ENCODE results near the gene NDFIP2.

NDFIP2 gene

GRCh38 chr13:79497852-79498251 lies 16.9 kb downstream of the NDFIP2 start:
- DNase-seq, result no peak

GRCh38 chr13:79500829-79501228 lies 19.9 kb downstream of the NDFIP2 start:
- no peak for DNase-seq

GRCh38 chr13:79501538-79502232 lies 20.7 kb downstream of the NDFIP2 start:
- DNase-seq, result no peak

GRCh38 chr13:79502859-79503468 lies 22.0 kb downstream of the NDFIP2 start:
- no peak for DNase-seq

- DNase-seq, result no peak
Measured at GRCh38 chr13:79503473-79504017, 22.6 kb downstream of the NDFIP2 start.

- DNase-seq, result no peak
Measured at GRCh38 chr13:79508224-79508961, 27.4 kb downstream of the NDFIP2 start.

- DNase-seq, result no peak
Measured at GRCh38 chr13:79511611-79512010, 30.7 kb downstream of the NDFIP2 start.

GRCh38 chr13:79512950-79513349 lies 32.0 kb downstream of the NDFIP2 start:
- no peak for DNase-seq

GRCh38 chr13:79516595-79516994 lies 35.6 kb downstream of the NDFIP2 start:
- no peak for DNase-seq

- DNase-seq, result no peak
Measured at GRCh38 chr13:79519255-79519654, 38.3 kb downstream of the NDFIP2 start.

- peak; percentile 6 for DNase-seq
Measured at GRCh38 chr13:79522583-79522982, 41.6 kb downstream of the NDFIP2 start.

- no peak for DNase-seq
Measured at GRCh38 chr13:79525064-79525857, 44.3 kb downstream of the NDFIP2 start.

- no peak for DNase-seq
Measured at GRCh38 chr13:79527698-79528097, 46.7 kb downstream of the NDFIP2 start.

- no peak for DNase-seq
Measured at GRCh38 chr13:79528356-79528755, 47.4 kb downstream of the NDFIP2 start.

- no peak for DNase-seq
Measured at GRCh38 chr13:79528759-79529191, 47.8 kb downstream of the NDFIP2 start.

GRCh38 chr13:79529817-79530216 lies 48.9 kb downstream of the NDFIP2 start:
- DNase-seq, result no peak

- DNase-seq, result no peak
Measured at GRCh38 chr13:79530270-79530669, 49.3 kb downstream of the NDFIP2 start.

- DNase-seq, result no peak
Measured at GRCh38 chr13:79531542-79532254, 50.7 kb downstream of the NDFIP2 start.

GRCh38 chr13:79532576-79532975 lies 51.6 kb downstream of the NDFIP2 start:
- DNase-seq, result no peak

- DNase-seq, result no peak
Measured at GRCh38 chr13:79533781-79534400, 52.9 kb downstream of the NDFIP2 start.

GRCh38 chr13:79534596-79534995 lies 53.6 kb downstream of the NDFIP2 start:
- no peak for DNase-seq

- no peak for DNase-seq
Measured at GRCh38 chr13:79538757-79539156, 57.8 kb downstream of the NDFIP2 start.

Measured in NCI-H2171 treated with DMSO at 0.1 percent for 48 hours (cell line).